Activated T-cell treated with anti-CD3 and anti-CD28 coated beads for 24 hours (primary cell): Measurements from ENCODE around the gene SEPTIN3.

ENCODE experiments used
- DNase-seq: peaks from one replicate; pipeline ENCODE4 v3.0.0-alpha.2; 2020; ENCODE audit warnings: low read depth

The SEPTIN3 gene

DNA sequence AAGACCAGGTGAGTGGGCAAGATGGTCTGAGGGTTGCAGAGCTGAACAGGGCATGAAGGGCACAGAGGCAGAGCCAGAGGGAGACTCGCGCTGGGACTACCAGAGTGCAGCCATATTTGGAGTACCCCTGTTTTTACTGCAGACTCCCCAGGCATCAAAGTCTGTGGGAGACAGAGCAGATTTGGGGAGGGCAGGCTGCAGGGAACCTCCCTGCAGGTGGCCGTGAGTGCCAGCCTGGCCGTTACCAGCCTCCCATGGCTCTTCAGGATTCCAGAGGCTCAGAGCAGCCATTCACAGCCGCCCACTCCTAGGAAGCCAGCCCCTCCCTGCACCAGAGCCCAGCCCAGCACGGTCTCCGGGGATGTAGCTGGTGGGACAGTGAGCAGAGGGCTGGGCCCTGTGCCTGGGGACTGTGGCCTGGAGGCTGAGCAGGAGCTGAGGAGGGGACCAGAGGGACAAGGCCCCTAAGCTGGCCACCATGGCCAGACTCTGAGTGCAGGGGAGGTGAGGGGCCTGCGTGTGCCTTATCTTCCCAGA lies at the start of gene SEPTIN3:
Gene SEPTIN3, plus strand, starts transcription at position 334 of the 537 bp plus-strand sequence. CDS start 2,050 bp downstream, outside the sequence.
- DNase-seq, result no peak

DNA sequence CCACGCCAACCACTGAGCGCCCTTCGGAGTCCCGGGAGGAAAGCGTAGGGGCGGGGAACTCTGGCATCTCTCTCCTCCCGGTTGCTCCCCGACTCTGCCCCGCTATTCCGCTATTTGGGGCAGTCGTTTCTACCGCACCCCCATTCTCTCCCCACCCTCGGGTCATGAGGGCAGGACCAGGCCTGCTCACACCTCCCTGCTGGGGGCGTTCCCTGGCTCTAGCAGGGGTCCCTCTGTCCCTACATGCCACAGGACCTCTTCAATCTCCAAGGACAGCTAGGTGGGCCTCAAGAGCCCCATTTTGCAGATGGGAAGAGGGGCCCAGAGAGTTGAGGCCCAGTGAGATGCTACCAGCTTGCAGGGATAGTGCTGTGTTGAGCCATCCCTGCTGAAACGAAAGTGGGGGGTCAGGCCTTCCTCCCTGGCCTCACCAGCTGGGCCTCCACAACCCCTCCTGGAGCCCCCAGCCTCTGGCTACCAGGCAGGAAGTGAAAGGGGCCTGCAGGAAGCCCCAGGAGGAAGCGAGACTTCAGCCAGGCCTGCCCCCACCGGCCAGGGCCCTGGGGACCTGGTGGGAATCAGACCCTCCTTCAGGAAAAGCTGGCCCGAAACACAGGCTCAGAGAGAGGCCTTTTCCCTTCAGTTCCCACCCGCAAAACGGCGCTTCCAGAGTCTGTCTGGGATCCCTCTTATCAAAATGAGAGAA lies 48.8 kb upstream of the SEPTIN3 start:
- no peak for DNase-seq

DNA sequence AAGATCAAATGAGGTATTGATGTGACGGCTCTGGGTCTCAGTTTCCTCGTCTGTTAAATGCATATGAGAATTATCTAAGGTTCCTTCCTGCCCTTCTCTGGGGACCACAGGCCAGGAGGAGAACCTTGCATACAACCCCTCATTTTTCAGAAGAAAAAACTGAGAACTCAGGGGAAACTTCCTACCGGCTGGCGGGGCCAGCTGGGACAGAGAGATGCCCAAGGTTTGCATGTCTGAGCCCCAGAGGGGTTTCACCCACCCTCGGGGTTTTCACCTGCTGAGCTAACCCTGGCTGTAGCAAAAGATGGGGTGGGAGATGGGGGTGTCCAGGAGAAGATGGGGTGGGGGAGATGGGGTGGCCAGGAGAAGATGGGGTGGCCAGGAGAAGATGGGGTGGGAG lies 46.9 kb upstream of the SEPTIN3 start:
- DNase-seq, result no peak

DNA sequence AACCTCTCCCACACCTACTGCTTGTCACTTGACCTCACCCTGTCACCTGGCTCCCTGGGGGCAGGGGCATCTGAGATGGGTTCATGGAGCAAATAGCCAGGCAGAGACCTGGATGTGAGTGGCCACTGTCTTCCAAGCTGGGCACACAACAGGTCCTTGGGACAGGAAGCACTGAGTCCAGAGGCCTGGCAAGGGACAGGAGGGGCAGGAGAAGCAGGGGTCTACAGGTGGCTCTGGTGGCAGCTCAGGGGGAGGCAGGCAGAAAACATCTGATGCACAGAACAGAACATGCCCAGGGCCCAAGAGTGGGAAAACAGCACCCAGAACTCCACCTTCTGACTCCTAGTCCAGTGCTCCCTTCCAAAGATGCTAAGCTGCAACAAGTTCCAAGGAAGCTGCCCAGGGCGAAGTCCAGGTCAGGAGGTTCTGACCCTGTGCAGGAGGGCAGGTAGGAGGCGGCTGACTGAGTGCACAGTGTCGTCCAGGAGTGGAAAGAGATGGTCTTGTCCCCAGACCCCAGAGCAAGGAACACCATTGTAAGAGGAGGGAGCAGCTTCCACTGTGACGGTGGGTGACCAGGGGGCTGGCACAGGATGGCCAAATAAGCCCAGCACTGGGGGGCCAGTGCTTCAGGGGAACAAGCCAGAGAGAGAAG lies 46.2 kb upstream of the SEPTIN3 start:
- no peak for DNase-seq

DNA sequence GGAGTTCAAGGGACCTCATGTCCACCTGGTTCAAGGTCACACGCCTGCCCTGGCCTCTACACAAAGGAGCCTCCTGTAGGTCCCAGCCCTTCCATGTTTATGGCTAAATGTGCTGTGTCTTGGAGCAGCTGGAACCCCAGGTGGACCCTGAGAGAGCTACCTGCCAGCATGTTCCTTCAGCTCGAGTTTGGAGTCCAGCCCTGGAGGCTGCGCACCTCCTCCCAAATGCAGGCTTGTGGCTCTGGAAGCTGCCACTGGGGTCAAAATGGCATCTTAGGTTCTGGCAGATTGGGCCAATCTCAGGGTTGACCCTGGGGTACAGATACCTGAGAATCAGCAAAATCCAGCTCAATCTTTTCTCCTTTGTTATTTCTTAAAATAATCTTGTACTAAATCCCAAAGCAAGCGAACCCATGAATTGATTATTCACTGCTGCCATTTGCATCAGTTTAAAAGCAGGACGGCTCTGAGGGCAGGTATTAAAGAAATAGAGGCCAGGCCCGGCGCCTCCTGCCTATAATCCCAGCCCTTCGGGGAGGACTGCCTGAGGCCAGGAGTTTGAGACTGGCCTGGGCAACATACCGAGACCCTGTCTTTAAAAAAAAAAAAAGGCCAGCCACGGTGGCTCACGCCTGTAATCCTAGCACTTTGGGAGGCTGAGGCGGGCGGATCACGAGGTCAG lies 45.5 kb upstream of the SEPTIN3 start:
- DNase-seq, result no peak

DNA sequence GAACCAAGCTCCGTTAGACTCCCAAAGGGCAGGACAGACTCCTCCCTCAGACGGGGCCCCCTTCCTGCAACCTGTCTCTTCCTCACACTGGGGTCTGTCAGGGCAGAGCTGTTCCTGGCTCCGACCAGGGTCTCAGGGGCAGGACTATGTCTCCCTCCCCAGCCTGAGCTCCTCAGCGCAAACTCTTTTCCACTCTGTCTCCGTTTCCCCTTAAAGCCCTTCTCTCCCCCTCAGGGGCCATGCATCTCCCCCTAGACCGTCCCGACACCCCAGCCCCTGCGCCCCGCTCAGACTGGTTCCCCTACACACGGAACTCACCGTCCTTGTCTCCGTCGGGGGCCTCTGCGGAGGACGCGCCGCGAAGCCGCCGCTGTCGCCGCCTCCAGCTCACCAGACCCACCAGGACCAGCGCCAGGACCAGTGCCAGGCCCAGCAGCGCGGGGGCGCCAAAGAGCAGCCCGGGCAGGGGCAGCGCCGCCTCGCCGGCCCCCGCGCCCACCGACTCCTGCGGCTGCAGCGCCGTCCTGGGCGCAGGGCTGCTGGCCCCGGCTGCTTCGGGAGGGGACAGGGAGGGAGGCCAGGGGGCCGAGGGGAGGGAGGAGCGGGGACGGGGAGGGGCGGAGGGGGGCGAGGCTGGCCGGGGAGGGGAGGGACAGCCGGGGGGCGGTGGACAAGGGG lies 43.3 kb upstream of the SEPTIN3 start:
- DNase-seq, result peak; percentile 64

- no peak for DNase-seq
Measured at GRCh38 chr22:41927813-41928212, 41.4 kb upstream of the SEPTIN3 start.

- no peak for DNase-seq
Measured at GRCh38 chr22:41928593-41929417, 40.4 kb upstream of the SEPTIN3 start.

GRCh38 chr22:41929418-41929810 lies 39.8 kb upstream of the SEPTIN3 start:
- DNase-seq, result no peak

- DNase-seq, result no peak
Measured at GRCh38 chr22:41931701-41932269, 37.5 kb upstream of the SEPTIN3 start.

- no peak for DNase-seq
Measured at GRCh38 chr22:41932353-41932752, 36.9 kb upstream of the SEPTIN3 start.

- no peak for DNase-seq
Measured at GRCh38 chr22:41933411-41934177, 35.6 kb upstream of the SEPTIN3 start.

GRCh38 chr22:41934284-41935014 lies 34.8 kb upstream of the SEPTIN3 start:
- DNase-seq, result no peak

DNA sequence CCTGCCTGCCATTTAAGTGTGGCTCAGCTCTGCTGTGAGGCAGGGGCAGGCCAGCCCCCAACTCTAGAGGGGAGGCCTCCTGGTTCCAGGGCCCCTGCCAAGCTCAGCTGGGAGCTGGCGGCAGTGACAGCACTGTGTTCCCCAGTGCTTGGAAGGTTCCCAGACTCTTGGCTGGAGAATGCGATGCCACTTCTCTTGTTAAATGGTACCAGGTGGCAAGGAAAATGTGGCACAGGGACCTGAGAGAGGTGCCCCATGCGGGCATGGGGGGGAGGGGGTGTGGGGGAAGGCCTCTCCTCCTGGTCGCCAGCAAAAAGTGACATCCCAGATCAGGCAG lies 34.3 kb upstream of the SEPTIN3 start:
- no peak for DNase-seq

GRCh38 chr22:41935509-41935908 lies 33.7 kb upstream of the SEPTIN3 start:
- DNase-seq, result no peak

DNA sequence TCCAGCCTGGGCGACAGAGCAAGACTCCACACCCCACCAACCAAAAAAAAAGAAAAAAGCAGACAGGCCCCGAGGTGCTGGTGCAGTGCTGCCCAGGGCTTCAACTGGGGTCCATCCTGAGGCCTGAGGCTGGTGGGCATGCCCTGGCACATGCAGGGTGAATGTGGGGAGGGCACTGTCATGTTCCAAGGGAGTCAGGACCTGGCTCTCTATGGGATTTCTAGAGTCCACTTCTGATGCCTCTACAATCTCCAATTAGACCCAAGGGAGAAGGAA lies 32.4 kb upstream of the SEPTIN3 start:
- DNase-seq, result no peak

- DNase-seq, result peak; percentile 91
Measured at GRCh38 chr22:41939981-41940831, 29.0 kb upstream of the SEPTIN3 start.

DNA sequence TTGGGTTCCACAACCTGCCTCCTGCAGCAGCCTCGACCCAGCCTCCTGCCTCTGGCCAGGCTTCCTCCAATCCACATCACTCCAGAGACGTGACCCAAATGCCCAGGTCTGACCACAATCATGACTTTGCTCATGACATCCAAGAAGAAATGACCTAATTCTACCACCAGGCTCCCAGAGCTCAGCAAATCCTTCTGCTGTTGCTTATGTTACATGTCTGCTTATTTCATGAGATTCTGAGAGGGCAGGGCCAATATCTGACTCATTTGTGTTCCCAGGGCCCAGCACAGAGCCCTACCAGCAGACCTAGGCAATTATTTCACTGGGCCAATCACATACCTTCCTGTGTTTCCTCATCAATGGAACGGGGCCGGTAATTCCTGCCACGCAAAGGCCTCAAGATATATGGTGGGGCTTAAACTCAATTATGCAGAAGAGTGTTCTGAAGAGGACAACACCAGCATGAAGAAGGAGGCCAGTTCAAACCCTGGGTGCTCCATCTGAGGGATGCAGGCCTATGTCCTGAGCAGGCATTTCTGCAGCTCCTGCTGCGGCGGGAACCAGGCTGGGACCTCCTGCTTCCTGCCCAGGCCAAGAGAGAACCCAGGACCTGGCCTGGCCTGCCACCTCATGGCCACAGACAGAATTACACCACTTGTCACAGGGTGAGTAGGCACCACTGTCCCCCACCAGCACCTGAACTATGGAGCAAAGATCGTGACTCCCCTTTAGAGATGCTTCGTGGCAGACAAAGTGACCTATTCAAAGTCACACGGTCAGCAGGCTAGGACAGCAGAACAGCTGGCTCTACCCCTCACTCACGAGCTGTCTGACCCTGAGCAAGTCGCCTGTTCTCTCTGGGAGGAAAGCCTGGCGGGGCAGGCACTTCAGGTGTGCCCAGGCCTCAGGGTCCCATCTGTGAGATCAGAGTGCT lies 28.1 kb upstream of the SEPTIN3 start:
- DNase-seq, result peak; percentile 77
